GM19455 (cell line): Measurements from ENCODE around the gene FAM222B.
"Not testable (repeated sequence)": the region's sequence is repeated elsewhere in the genome, so short reads cannot be mapped to it uniquely, and the experiment has no call there.

Source experiments
- ATAC-seq: cut with Tn5 transposase; IDR thresholded peaks from one replicate; pipeline ENCODE4 v1.9.1; 2021; ENCODE audit not compliant: unreplicated experiment

Gene FAM222B

DNA sequence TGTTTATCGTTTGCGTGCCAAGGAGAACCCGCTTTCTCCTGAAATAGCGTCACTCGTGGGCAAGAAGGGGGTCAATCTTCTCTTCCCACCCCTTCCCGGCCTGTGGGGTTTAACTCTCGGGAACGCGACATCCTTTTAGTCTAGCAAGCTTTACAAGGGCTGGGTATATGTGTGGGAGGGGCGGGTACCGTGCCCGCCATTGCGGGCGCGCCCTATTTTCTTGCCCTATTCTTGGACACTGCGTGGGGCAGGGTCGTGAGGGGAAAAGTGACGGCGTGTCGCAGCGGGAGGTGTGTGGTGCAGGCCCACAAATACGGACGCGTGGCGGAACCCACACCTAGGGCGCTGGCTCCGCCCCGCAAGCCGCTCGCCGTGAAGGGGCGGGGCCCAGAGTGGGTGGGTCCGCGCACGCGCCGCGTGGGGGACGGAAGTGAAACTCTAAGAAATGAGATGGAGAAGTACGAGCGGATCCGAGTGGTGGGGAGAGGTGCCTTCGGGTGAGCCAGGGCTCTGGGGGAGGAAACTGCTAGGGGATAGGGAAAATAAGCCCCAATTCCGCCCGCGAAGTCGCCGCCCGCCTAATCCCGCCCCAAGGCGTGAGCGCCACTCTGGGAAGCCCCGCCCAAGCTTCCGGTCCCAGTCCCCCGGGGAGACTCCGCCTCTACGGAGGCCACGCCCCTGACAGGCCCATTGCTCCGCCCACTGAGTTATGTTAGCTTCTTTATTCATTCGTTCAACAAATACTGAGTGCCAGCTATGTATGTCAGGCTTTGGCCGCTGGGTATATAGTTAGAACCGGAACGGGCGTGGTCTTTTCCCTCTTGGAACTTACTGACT is 114.0 kb downstream of the FAM222B start, which contains the start of gene NEK8:
Gene NEK8, plus strand, starts transcription at position 425 of the 837 bp plus-strand sequence. Its CDS starts 26 bp downstream, at position 451.
- ATAC-seq: peak; percentile 41

DNA sequence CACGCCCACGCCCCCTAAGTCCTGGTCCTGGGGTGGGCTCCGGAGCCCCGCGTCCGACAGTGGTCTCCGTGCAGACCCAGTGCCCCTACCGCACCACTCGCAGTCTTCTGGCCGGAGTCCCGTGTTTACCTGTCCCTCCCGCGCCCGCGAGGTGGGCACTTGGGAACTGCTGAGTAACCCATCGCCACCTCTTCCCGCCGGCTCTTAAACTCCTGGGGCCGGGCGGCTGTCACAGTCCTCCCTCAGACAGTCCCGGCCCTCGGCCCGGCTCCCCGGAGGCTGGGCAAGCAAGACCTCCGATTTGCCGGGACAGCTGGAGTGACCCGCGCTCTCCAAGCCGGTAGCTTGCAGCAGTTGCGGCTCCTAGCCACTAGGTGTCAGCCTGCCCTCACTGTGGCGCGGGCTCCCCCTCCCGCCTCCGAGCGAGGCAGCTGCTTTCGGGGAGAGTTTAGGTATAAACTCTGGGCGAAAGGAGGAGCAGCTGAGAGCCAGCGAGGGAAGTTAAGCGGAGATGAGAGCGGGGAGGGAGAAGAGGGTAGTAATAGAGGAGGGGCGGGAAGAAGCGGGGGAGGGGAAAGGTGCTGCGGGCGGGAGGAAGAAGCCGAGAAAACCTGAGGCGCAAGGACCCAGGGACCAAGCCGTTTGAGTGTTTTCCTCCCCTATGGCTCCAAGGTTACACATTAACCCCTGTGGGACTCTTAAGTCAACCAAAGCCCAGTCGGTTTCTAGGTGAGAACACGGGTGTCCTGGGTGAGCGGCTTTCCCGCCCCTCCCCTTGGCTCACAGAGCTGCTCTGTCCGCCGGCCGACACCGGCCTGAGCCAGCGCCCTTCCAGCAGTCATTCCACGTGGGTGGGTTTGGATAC is 115.7 kb downstream of the FAM222B start:
- ATAC-seq: peak; percentile 36

DNA sequence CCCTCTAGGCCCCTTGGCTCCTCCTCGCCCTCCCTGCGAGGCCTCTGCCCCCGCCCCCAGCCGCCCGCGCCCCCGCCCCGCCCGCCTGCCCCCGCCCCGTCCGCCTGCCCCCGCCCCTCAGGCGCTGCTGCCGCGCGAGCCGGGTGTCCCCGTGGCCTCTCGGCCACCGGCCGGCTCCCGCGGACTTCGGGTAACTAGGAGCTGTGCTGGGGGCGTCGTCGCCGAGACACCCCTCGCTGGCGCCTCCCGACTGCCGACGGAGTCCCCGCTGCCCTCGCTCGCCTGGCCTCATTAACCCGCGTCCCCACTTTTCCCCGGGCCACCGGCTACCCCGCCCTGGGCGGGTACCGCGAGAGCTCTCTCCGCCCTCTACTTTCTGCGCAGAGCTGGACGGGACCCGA is 116.4 kb downstream of the FAM222B start, which contains the start of gene TLCD1:
Gene TLCD1, minus strand, starts transcription at position 8 of the 401 bp plus-strand sequence. CDS start 136 bp downstream, outside the sequence.
- peak; percentile 11 for ATAC-seq

DNA sequence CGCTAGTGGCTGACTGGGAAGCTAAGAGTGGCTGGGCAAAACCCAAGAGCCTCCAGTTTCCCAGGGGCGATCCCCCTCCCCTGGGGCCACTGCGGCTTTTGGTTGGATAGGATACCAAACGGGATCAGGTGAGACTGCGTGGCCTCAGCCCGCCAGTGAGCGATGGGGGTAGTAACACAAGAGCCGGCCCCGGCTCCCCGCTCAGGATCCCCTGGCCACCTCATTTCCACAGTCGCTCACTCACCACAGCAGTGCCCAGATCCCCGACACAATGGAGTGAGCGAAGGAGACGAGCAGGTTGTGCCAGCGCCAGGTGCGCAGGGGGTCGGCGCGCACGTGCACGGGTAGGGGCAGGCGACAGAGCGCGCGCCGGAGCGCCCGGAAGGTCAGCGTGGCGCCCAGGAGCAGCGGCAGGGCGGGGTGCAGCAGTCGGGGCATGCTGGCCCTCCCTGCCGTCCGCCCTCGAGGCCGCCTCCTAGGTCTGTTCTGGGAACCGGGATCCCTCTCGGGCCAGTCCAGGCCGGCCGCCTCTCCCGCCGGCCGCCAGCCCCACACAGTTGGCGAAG is 116.8 kb downstream of the FAM222B start:
- peak; percentile 10 for ATAC-seq

DNA sequence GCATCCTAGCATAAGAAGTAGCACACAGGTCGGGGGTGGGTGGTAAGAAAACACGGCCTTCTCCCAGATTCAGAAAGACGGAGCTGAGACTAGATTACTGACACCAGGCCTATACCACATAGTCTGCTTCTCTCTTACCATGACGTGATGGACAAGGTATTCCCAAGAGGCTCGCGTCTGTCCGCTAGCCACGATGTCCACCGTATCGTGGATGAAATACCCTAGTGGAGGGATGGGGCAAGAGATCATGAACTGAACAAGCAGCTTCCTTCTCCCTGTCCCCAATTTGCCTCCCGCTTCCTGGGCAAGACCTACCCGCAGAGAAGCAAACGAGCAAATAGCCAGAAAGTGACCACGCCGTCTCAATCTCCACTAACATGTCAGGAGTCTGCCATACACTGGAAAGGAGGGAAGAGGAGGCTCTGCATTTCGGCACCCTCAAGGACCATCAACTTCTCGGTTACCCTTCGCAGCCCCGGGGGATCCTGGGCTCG is 117.4 kb downstream of the FAM222B start:
- no peak for ATAC-seq

DNA sequence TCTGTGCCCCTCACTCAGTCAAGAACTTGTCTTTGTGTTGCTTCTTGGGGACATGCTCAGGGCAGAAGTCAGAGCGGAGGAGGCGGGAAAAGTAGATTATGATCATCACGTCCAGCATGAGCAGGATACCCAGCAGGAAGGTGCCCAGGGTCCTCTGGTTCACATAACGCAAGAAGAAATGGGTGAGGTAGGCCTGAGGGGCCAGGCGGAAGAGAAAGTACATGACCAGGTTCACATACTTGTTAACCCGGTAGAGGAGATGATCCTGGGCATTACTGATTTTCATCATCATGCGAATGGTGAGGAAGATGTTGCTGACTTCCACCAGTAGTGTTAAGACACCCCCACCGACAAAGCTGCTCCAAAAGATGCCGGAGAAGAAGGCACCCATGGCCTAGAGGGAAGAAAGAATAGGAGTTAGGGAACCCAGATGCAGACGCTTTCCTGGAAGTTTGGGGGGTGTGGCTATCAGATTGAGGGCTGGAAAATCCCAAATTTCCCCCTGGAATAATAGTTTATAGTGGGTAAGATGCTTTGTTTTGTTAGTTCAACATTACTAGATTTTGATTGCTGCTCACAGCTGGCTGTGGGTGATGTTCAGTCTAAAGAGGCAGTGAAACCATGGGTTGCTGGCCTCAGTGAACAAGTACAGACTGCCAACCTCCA is 118.0 kb downstream of the FAM222B start:
- no peak for ATAC-seq

DNA sequence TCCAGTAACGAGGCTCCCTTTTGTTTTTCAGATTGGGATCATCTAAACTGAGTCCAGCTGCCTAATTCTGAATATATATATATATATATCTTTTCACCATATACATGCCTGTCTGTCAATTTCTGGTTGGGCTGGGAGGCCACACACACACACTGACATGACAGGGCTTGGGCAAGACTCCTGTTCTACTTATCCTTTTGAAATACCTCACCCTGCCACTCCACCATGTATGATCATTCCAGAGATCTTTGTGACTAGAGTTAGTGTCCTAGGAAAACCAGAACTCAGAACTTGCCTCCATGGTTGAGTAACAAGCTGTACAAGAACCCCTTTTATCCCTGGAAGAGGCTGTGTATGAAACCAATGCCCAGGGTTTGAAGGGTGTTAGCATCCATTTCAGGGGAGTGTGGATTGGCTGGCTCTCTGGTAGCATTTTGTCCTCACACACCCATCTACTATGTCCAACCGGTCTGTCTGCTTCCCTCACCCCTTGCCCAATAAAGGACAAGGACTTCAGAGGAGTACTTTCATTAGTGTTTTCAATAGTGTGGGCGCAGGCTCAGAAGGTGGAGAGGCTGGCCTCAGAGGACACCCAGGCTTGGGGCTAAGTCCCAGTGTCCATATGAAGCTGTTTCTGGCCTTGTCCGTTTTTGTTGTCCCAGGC is 118.6 kb downstream of the FAM222B start:
- ATAC-seq: not testable (repeated sequence)

DNA sequence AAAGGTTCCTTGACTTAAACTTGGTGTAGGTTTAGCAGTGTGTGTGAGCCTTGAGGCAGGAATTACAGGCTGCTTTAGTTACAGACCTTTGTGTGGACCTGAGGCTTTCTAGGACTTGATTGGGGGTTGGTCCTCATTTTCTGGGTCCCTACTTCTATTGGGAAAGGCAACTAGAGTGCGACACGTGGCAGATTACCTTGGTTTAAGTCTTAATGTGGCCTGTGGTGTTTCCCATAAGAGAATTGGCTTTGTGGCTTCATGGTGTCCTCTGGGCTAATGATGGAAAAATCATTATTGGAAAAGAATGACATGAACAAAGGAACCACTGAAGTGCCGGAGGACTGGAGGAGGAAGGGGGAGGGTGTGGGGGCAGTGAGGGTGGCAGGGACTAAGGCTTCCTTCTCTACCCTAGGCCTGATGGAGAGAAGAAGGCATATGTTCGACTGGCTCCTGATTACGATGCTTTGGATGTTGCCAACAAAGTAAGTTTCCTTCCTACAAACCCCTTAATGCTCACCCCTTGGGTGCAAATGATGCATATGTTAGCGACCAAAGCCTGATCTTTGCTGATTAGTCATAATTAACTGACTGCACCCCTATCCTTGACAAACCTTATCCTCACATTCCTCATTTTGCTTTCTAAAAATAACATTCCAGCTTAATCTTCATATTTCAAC is 119.3 kb downstream of the FAM222B start:
- no peak for ATAC-seq

DNA sequence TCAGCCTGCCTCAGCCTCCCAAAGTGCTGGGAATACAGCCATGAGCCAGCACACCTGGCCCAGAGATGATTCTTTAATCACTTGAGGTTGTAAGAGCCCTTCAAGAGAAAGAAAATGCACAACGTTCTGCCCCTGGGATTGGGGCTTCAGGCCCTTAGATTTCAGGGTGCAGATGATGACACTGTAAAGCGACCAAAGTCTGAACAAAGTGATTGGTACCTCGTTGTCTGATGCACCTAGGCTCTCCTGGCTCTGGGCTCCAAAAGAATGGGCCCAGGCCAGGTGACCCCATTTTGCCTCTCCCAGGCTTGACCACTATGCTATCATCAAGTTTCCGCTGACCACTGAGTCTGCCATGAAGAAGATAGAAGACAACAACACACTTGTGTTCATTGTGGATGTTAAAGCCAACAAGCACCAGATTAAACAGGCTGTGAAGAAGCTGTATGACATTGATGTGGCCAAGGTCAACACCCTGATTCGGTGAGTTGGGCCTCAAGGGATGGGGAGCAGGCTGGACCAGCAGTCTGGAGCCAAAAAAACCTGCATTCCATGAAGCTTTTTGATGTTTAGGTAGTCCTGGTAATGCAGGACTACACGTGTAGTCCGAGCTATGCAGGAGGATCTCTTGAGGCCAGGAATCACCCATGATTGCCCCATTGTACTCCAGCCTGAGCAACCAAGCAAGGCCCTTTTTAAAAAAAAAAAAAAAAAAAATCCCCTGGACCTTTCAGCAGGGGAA is 120.0 kb downstream of the FAM222B start:
- no peak for ATAC-seq

DNA sequence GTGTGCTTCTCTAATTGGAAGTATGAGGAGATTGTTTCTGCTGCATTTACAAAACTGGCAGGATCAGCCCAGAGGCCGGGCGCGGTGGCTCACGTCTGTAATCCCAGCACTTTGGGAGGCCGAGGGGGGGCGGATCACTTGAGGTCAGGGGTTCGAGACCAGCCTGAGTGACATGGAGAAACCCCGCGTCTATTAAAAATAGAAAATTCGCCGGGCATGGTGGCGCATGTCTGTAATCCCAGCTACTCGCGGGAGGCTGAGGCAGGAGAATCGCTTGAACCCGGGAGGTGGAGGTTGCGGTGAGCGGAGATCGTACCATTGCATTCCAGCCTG is 121.6 kb downstream of the FAM222B start:
- ATAC-seq: not testable (repeated sequence)

DNA sequence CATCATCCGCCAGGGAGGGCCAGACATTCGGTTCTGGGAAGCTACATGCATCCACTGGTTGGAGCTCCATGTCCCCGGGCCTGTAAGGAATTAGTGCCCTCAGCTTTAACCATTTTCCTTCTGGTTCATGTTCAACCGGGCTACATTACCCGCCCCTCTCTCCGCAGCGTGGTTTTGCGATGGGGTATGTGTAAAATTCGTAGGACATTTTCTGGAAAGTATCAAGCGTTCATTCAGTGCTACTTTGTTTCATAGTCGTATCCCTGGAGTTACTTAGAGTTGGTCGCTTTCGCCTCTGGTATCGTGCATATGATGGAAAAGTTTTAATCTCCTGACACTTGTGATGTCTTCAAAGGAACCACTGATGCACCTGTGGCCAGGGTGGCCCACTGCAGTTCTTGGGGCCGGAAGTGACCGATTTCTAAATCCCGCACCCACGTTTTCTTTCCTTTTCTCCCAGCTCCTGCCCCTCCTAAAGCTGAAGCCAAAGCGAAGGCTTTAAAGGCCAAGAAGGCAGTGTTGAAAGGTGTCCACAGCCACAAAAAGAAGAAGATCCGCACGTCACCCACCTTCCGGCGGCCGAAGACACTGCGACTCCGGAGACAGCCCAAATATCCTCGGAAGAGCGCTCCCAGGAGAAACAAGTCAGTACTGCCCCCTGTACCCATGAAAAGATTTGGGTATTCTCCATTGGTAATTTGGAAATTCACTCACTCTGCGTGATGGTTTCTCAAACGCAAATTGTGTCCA is 122.2 kb downstream of the FAM222B start:
- ATAC-seq: no peak

DNA sequence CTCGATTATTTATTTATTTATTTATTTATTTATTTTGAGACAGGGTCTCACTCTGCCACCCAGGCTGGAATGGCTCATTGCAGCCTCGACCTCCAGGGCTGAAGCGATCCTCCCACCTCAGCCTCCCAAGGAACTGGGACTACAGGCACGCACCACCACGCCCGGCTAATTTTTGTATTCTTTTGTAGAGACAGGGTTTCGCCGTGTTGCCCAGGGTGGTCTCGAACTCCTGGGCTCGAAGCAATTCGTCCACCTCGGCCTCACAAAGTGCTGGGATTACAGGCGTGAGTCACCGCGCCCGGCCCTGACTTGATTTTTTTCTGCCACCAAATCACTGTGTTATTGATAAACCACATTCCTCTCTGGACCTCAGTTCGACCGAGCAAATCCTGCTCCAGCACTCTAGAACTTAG is 123.6 kb downstream of the FAM222B start:
- peak; percentile 1 for ATAC-seq

DNA sequence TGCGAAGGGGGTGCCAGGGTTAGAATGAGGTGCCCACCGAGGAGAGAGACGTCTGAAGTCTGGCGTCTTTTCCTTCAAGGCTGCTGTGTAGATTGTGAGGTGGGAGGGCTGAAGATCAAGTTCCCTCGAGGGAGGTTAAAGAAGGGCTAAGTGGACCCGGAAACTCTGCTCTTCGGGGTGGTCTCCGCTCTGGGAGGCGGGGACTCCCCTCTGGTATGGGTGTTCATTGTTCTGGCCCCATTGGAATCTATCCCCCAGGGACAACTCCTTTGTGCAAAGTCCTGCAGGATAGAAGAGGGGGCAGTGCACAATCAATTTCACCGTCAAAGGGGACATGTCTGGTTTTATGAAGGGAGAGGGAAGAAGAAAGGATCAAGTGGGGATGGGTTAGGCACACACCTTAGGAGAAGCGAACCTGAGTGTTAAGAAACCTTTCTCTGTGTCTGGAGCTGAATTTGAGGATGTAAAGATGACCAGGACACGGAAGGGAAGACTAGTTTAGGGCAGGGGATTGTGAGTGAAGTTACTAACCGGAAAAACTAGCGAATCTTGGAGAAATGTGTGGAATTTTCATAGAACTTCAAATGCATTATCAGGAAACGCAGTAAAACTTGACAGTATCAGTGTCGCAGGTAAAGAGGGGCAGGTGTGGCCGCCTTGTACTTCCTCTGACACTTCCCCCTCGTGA is 124.1 kb downstream of the FAM222B start:
- no peak for ATAC-seq

DNA sequence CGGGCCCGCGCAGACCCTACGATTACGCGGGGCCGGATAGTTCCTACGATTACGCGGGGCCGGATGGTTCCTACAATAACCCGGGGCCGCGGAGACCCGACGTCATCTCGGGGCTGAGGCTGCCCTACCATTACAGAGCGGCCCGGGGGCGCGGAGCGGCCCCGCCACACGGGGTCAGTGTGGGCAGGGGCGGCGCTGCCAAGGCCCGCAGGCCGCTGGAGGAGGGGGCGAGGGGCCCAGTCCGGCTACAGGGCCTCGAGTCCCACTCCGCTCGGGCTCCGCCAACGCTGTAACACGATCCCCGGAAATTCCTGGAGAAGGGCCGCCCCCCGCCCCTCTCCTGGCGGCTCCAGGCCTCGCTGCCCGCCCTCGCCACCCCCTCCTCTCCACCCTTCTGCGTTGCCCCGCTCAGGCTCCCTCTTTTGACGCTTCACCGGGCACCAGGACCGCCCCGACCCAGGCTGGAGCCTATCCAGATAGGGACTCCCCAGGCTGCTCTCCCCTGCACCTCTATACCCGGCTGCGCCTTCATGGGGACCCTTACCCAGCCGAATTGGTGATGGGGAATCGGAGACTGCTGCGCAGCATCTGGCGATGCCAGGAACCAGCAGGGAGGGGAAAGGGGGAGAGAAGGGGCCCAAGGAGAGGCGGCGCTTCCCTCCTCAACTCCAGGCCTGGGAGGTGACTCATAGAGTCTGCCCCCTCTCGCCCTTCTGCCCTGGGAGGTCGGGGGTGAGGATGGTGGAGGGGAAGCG is 124.8 kb downstream of the FAM222B start, which contains the start of gene RAB34:
Gene RAB34, minus strand, starts transcription at position 291 of the 755 bp plus-strand sequence. CDS start 602 bp downstream, outside the sequence.
- no peak for ATAC-seq

DNA sequence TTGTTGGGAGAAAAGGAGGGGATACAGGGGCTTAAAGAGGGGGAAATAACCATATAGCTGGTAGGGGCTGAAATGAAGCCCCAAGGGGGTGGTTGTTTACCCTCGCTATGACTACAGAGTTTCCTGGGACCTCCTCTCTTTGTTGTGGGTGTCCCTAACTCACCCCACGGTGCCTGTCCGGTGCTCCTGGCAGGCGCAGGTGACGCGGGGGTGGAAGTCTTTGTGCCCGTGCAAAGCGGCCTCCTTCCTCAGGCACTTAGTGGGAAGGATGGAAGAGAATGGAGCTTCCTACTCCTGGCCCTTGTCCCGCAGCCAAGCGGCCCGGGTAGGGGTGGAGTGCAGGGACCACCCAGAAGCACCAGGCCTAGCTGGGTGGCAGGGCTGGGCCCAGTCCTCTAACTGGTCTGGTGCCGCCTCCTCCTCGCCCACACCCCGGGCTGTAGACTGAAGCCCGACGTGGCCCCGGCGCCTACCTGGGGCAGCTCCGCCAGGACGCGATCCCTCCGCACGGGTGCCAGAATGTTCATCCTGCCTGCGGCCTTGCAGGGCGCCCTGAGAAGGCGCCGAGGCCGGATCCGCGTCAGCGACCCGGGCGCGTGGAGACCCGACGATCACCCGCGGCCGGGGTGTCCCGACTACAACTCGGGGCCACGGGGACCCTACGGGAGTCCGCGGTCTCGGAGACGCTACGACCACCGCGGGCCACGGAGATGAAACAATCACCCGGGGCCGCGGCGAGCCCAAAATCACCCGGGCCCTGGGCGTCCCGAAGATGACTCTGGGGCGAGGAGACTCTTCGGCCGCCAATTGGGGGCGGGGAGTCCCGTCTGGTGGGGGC is 125.6 kb downstream of the FAM222B start:
- ATAC-seq: no peak

DNA sequence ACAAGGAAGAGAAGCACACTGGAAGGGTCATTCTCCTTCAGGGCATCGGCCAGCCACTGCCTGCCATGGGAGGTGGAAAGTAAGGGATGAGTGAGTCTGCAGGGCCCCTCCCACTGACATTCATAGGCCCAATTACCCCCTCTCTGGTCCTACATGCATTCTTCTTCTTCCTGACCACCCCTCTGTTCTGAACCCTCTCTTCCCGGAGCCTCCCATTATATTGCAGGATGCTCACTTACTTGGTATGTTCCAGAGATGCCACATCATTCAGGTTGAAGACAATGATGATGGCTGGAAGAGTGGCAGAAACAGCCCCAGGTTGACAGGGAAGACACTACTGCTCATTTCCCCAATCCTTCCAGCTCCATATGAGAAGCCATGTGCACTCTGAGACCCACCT is 127.4 kb downstream of the FAM222B start:
- no peak for ATAC-seq
